ENCODE results near the gene TAAR1.
"Not testable (repeated sequence)": the region's sequence is repeated elsewhere in the genome, so short reads cannot be mapped to it uniquely, and the experiment has no call there.

TAAR1 gene

DNA sequence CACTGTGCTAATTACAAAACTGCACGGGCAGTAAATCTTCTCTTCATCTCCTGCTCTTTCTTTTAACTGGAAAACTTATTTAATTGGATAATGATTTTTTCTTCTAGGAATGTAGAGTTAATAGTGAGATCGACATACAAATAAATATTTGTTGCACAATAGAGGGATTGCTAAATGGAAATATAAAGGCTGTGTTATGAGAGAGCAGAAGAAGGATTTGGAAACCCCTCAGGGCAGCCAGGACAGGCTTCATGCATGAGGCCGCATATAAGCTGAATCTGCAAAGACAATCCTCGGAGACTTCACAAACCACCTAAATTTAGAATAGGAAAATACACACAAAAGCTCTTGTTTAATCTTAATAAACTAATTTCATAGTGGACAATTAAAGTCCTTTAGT is 2.9 kb upstream of the TAAR1 start:
- DNase-seq = no peak

- no peak for DNase-seq
Observed at GRCh38 chr6:132651062-132651461, 7.9 kb downstream of the TAAR1 start.

GRCh38 chr6:132650429-132650828 is 8.6 kb downstream of the TAAR1 start:
- DNase-seq = no peak

DNA sequence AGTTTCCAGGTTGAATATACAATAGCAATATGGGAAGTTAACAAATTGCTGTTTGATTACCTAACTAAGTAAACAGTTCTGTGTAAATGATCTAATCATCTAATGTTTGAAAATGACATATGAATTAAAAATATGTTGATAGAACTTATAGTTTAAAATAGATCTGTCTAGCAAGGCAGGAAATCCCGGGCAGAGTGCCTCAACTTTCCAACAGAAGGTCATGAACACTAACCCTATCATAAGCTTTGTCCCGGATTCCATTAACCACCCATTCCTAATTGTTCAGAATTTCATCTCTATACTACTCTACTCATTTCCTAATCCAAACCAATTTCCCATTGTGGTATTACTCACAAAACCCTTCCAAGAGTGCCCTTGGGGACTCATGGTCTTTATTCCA is 10.2 kb downstream of the TAAR1 start:
- no peak for DNase-seq

- DNase-seq = peak in 1 of 5 experiments; percentile 91
Observed at GRCh38 chr6:132648356-132648755, 10.6 kb downstream of the TAAR1 start.

GRCh38 chr6:132643547-132643946 is 15.4 kb downstream of the TAAR1 start:
- peak in 1 of 5 experiments; percentile 9 for DNase-seq

DNA sequence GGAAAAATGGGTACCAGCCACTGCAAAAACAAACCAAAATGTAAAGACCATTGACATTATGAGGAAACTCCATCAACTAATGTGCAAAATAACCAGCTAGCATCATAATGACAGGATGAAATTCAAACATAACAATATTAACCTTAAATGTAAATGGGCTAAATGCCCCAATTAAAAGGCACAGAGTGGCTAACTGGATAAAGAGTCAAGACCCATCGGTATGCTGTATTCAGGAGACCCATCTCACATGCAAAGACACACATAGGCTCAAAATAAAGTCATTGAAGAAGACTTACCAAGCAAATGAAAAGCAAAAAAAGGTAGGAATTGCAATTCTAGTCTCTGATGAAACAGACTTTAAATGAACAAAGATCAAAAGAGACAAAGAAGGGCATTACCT is 21.8 kb downstream of the TAAR1 start:
- DNase-seq = not testable (repeated sequence)

- not testable (repeated sequence) for DNase-seq
Observed at GRCh38 chr6:132635906-132636305, 23.1 kb downstream of the TAAR1 start.

- not testable (repeated sequence) for DNase-seq
Observed at GRCh38 chr6:132635288-132635687, 23.7 kb downstream of the TAAR1 start.

GRCh38 chr6:132634796-132635195 is 24.2 kb downstream of the TAAR1 start:
- DNase-seq = no peak

GRCh38 chr6:132633362-132633761 is 25.6 kb downstream of the TAAR1 start:
- DNase-seq = no peak

- no peak for DNase-seq
Observed at GRCh38 chr6:132624175-132624574, 34.8 kb downstream of the TAAR1 start, which contains the start of gene TAAR2. TAAR2 (minus strand) TSS chr6:132624275; CDS start chr6:132624275, 0 bp downstream.

DNA sequence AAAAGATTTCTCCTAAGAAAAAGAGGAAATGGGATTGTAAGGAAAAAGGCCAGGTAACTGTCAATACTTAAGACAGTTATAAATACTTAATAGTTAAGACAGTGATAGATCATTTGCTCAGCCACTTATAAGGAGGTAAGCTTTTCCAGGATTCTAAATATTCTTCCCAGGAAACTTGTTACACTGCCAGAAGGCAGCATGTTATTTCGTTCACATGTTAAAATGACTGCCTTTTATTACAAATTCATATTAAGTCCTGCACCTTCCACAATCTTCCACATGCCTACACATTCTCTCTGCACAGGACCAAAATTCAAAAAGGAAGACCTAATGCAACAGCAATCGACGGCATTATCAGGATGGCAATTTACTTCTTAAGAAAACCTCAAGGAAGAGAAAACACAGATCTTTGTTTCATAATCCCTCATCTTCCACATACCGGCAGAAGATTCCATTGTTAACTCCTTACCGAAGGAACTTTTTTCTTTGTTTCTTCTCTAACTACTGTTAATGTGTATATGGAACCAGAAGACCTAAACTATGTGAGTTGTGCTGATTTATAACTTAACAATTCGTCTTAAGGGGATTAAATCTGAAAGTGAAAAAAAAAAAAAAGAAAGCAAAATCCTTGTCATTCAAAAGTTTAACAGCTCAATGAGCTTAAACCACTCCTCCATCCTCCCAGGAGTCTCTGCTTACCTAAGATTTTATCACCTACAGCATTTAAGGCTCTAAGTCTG is 35.7 kb downstream of the TAAR1 start:
- no peak for DNase-seq

DNA sequence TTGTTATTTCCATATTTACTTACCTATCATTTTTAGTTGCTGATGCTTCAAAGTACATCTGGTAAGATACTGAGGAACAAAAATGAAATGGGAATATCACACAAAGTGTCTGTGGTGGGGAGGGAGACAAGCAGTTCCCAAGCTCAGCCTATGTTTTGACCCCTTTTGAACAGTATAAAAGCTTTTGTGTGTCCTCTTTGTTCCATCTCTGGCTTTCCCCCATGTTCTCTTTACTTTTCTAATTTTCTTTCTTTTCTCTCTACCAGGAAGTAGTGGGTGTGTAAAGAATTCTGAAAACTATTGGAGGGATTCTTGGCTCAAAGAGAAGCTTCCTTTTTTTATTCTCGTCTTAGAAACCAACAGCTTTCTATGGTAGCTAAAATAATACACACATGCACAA is 42.3 kb downstream of the TAAR1 start:
- DNase-seq = no peak

DNA sequence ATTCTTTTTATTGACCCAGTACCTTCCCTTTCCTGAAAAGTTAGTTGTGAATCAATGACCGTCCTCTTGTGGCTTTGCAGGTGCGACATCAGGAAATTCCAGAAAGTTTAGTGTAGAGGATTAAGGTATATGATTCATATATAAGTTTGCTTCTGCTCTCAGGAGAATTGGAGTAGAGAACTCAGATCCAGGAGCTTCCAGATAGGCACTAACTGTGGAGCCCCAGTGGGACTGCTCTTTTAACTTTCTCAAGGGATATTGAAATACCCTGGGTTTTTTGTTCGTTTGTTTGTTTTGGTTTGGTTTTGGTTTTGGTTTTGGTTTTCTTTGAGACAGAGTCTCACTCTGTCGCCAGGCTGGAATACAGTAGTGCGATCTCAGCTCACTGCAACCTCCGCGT is 44.4 kb downstream of the TAAR1 start:
- peak in 1 of 5 experiments; percentile 22 for DNase-seq

GRCh38 chr6:132612449-132613108 is 46.4 kb downstream of the TAAR1 start:
- DNase-seq = peak in 1 of 5 experiments; percentile 5

DNA sequence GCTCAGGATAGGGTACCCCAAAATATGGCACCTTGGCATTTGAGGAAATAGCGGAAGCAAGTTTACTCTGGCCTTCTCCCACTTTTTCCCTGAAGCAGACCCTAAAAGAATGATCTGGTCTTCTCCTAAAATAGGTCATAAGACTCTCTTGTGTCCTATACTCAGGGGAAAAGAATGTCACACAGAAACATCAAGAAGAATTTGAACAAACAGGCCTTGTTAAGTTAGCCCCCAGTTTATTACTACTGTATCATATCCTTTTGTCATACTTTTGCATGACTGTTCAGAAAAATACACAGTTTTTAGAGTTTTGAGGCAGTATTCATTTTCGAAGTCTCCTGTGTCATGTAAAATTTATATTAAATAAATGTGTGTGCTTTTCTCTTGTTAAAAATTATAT is 47.4 kb downstream of the TAAR1 start:
- DNase-seq = no peak

DNA sequence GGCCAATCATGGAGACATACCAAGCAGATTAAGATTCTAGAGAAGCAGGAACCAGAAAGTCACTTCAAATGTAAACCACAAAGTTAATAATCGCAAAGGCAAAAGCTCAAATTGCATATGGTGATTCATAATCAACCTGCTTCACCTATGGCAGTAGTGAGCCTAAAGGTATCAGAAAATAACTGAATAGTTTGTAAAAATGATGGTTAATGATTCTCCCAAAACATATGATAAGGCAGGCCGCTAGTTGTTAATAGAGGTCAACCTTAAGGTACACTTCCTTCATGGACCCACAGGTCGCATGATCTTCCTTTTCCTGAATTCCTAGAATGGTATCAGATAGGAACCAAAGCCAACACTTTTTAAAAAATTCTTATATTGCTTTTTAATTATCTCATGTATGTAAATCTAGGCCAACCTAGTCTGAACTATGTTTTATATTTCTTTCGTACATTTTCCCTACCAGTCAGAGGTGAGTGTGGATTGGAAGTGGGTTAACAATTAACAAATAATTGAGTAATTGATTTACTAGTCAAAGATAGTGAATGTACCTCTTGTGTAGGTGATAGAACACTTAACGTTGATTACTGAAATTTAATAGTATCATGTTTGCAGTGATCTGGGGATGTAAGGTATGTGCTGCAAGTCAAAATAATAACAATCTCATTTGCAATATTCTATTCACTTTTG is 51.3 kb downstream of the TAAR1 start:
- no peak for DNase-seq

GRCh38 chr6:132604635-132605152 is 54.3 kb downstream of the TAAR1 start:
- DNase-seq = no peak

- not testable (repeated sequence) for DNase-seq
Observed at GRCh38 chr6:132600900-132601299, 58.1 kb downstream of the TAAR1 start.

DNA sequence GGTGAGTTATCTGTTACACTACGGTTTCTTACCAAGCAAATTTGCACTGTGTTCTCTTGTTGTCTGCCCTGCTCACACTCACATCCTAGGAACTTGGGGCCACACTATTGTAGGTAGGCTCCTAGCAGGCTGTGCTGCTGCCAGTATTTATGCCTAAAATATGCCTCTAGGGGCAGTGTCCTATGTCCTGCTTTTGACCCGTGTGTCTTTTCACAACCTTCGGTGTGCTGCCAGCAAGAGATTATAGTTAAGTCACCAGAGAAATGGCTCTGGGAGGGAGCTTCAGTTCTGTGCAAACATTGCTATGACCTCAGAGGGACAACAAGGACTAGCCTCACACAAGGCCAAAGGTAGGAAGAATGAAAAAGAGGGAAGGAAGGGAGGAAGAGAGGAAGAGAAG is 60.5 kb downstream of the TAAR1 start:
- peak in 1 of 5 experiments; percentile 19 for DNase-seq

GRCh38 chr6:132596201-132596600 is 62.8 kb downstream of the TAAR1 start:
- DNase-seq = no peak
